NCI-H128 (cell line): ENCODE data around the gene EFHB.
A peak's percentile ranks its signal among the peaks of the same experiment; 100 is the strongest.
"Not testable (repeated sequence)": the region's sequence is repeated elsewhere in the genome, so short reads cannot be mapped to it uniquely, and the experiment has no call there.

ENCODE experiments used
- DNase-seq: peaks from one replicate; lab custom pipeline; 2025; ENCODE audit not compliant: unreplicated experiment; lab: John Stamatoyannopoulos, UW

Gene EFHB

DNA sequence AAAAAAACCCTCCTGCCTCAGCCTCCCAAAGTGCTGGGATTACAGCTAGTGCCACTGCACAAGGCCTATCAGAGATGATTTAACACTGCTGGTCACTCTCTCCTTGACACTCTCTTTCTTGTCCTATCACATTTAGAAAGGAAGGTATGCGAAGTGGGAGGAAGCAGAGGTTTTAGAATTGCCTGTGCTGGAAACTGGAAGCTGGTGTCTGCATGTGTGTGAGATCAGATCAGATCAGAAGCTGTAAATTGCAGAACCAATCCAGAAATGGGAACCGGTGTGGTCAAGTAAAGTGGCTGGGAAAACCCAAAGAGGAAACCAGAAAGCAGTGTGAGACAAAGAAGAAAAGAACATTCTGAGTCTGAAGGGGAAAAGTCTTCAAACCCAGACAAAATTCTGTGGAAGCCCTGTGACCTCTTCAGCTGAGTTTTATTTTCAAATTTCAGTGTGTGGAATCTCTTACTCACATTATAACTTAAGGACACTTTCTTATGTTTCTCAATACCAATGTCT lies 2.8 kb downstream of the EFHB start:
- no peak for DNase-seq

DNA sequence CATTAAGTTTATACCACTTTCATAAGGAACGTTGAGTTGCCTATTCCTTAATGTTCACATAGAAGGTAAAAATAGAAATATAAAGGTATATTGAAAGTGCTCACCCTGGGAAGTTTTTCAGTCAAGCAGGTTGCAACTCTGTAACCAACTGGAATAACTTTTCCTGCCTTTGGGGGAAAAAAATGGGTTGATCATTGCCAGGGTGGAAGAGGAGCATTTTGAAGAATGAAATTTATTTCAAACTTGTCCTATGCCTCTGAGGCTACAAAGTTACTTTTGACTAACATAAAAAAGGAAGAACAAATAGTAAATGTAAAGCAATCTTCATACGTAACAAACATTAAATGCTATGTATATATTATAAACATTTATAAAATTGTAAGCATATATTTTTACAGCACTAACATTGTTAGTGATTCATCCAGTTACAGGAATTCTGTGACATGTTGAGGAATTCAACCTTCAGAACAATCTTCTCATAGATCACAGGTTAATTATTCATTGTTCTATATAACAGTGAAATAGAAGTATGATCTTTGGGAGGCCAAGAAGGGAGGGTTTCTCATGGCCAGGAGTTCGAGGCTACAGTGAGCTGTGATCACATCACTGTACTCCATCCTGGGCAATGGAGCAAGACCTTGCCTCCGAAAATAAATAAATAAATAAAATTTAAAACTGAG lies 13.5 kb downstream of the EFHB start:
- DNase-seq: no peak

DNA sequence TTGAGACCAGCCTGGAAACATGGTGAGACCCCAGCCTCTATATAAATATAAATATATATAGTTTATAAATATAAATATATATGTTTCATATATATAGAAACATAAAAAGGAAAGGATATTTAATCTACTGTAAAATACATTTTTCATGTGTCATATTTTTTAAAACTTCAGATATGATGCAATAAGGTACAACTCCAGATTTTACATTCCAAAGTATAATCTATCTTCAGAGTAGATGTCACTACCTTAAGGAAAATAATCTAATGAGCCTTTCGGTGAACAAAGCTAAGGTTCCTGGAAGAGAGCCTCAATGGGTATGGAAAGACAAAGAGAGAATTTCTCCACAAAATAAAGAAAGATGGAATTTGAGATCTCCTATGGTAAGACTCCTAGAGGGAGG lies 16.9 kb downstream of the EFHB start:
- no peak for DNase-seq

DNA sequence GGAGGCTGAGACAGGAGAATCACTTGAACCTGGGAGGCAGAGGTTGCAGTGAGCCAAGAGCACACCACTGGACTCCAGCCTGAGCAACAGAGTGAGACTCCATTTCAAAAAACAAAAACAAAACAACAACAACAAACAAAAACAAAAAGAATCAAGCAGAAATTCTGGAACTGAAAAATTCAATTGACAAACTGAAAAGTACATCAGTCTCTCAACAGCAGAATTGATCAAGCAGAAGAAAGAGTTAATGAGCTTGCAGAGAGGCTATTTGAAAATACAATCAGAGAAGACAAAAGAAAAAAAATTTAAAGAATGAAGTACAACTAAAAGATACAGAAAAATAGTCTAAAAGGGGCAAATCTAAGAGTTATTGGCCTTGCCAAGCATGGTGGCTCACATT lies 22.6 kb downstream of the EFHB start:
- DNase-seq: no peak

DNA sequence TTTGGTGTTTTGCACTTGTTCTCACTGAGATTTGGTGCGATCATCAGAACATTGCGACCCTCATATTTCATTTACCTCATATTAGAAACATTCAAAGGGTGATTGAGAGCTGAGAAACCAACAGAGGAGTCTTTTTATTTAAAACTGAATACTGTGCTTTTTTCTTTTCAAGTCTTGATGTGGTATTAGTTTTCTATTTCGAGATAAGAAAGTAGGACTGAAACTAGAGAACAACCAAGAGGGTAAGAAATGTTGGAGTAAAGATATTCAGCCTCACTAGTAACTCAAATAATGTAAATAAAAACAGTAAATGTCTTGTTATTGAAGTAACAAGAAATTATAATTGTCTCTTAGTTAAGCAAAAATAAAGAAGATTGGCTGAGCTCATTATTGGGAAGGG lies 26.5 kb downstream of the EFHB start:
- DNase-seq: no peak

DNA sequence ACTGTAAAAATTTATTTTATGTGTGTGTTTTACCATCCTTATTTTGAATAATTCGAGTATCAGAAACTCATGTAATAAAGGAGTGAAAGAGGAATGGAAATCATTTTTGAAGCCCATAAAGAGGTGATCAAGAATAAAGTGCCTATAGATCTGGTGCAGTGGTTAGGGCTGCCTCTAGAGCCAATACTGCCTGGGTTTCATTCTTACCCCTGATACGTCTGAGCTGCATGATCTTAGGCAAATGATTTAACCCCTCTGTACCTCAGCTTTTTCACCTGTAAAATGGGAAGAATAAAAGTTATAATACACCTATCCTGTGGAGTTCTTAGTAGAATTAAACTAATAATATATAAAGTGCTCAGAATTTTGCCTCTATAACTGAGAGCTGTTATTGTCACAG lies 30.4 kb downstream of the EFHB start:
- no peak for DNase-seq

DNA sequence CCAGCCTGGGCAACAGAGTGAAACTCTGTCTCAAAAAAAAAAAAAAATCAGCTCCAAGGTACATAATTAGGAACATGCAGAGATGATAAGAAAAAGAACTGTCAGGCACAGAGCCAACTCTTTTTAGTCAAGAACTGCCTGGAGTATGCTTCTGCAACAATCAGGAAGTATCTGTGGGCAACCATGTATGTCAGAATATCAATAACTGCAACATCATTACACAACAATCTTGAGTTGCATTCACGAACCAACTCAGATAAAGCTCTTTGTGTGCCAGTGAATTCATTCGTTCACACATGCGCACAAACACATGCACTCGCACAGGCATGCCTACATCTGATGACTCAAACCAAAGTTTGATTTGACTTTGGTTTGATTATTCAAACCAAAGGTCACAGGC lies 32.1 kb downstream of the EFHB start:
- no peak for DNase-seq

DNA sequence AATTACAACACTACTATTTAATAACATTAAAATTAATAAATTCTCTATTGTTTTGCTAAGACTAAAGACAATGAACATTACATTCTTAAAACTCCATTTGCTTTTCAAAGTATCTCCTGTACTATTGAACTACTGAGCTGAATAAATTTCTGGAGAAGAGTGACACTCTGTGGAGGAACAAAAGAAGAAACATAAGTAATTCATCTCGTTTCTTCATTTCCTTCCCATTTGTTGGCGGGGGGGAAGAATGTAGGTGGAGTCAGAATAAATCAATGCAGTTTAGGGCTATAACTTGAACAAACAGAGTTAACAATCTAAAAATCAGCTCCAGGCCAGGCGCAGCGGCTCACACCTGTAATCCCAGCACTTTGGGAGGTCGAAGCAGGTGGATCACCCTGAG lies 32.7 kb downstream of the EFHB start:
- DNase-seq: no peak

DNA sequence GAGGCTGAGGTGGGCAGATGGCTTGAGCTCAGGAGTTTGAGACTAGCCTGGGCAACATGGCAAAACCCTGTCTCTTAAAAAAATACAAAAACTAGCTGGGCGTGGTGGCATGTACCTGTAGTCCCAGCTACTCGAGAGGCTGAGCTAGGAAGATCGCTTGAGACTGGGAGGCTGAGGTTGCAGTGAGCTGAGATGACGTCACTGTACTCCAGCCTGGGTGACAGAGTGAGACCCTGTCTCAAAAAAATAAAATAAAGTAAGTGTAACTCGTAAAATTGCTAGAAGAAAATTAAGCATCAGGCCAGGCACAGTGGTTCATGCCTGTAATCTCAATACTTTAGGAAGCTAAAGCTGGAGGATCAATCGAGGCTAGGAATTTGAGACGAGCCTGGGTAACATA lies 34.2 kb downstream of the EFHB start:
- DNase-seq: not testable (repeated sequence)

DNA sequence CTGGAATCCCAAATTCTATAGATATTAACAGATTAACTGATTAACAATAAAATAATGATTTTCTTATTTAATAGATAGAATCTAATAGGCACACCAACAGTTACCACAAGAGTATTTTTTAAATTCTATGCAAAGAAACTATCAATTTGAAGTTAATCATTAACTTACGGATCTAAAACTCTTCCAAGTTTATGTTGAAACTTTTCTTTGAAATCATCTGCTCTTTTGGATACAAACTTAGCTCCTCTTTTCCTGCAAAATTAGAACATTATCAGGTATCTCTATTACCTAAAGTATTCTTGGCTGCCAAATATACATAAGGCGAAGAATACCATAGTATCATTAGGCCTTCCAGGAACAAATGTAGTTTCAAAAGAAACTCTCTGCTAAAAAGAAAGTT lies 34.8 kb downstream of the EFHB start:
- no peak for DNase-seq

DNA sequence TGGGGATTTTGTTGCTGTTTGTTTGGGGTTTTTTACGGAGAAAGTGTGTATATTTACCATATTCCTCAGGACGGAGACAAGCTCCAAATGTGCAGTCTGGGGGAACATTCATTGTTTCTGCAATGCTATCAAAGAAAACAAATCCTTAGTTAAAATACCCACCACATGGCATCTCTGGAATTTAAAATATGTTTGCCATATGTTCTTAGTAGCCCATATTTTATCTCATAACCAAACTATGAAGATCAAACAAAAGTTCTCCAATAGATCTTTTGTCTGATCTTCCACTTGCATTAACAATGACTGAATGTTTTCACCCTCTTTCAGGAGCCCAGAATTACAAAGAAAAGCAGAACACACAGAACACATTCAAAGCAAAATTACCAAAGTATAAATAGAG lies 35.3 kb downstream of the EFHB start:
- DNase-seq: no peak

DNA sequence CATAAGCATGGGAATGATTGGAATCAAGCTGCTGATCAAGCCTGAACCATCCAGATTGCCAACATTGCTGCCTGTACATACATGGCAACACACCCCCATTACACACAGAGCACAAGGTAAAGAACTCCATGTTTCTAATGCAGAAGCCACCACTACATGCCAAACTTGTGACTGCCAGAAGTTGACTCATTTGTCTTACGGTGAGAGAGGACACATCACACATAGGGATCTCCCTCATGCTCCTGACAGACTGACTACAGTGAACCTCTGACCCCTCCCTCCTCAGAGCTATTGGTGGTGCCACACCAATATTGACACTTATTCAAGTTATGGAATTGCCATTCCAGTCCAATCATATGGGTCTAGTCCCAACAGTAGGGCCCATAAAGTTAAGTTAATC lies 42.3 kb downstream of the EFHB start:
- no peak for DNase-seq

DNA sequence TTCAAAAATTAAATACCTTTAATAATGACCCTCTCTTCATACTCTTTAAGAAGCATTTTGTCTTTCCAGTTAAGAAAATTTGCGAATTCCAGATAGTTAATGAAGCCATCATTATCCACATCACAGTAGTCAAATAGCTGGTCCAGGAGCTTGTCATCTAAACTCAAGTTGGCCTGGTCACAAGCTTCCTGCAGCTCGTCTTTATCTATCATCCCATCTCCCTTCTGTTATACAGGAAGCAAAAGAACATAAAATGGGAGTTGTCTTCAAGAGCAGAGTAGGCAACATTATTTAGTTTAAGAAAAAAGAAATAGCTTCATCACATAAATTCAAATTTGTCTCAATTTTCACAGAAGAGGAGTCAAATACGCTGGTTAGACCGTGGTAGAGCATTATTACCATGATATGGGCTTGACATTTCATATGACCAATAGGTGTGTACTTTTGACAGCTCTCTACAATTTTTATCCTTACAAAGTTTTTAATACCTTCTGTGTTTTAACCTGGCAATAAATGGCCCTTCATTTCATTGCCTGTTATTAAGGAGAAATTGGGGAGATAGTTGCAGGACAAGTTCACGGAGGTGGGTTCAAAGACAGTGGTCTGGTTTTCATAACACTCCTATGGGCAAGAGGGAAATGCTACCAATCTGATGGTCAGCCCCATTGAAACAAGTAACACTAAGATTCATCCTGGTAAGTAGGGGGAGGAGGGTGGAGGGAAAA lies 45.4 kb downstream of the EFHB start:
- no peak for DNase-seq

DNA sequence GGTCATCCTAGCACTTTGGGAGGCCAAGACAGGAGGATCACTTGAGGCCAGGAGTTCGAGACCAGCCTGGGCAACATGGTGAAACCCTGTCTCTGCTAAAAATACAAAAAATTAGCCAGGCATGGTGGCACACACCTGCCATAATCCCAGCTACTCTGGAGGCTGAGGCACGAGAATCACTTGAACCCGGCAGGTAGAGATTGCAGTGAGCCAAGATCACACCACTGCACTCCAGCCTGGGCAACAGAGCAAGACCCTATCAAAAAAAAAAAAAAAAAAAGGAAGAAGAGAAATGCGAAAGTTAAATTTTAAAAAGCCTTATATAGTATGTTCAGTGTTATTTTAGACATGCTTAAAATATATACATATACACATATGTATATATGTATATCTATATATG lies 46.9 kb downstream of the EFHB start:
- DNase-seq: not testable (repeated sequence)

DNA sequence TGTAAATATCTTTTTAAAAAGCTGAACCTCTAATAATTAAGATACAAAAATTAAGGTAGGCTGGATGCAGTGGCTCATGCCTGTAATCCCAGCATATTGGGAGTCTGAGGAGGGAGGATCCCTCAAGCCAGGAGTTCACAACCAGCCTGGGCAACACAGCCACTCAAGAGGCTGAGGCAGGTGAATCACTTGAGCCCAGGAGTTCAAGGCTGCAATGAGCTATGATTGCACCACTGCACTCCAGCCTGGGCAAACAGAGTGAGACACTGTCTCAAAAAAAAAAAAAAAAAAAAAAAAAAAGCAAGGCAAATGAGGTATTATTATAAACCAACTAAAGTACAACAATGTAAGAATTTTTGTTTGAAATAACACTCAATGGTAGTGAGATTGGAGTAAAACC lies 47.6 kb downstream of the EFHB start:
- DNase-seq: no peak

DNA sequence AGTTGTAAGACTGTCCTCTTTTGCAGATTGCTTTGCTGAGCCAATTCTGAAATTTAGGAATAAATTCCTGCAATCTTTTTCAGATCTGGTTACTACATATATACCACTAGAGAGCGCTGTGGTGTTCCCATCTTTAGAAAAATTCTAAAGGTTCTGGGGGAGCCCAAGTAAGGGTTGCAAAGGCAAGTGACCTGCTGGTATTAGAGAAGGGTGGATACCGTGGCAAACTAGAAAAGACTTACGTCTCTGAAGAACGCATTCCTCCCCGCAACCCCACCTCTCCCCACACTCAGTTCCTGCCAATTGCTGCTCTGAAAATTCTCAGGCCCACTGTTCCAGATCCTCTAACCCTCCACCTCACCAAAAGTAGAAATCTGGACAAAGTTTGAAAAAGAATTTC lies 48.5 kb downstream of the EFHB start:
- no peak for DNase-seq

DNA sequence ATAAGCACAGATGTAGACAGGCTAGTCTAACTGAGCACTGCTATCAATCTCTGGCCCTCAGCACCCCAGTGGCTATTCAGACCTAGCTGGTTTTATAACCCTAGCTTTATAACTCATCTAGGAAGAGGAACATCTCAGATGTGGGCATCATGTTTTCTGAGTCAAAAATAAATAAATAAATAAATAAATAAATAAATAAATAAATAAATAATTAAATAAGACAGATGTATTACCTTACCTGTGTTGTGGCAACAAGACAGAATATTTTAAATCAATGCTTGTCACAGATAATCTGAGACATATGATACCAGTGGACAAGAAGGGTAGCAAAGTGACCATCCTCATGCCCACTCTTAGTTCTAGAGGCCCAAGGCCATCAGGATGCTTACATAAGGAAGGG lies 52.2 kb downstream of the EFHB start:
- DNase-seq: no peak

DNA sequence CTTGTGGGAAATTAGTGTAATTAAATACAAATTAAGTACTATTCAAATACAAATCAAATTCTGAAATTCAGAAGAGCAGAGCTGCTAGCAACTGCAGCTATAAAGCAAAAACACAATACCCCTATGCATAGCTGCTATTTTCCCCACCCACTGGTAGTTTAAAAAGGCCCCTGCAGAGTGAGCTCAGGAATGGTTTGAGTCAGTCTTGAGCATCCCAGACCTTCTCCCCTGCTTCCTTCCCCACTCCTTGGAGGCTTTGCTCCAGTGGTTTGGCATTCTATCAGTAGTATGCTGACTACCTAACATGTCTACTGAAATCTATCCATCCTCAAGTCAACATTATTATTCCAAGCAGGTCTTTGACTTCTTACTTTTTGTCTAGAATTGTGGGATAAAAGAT lies 53.0 kb downstream of the EFHB start:
- no peak for DNase-seq

DNA sequence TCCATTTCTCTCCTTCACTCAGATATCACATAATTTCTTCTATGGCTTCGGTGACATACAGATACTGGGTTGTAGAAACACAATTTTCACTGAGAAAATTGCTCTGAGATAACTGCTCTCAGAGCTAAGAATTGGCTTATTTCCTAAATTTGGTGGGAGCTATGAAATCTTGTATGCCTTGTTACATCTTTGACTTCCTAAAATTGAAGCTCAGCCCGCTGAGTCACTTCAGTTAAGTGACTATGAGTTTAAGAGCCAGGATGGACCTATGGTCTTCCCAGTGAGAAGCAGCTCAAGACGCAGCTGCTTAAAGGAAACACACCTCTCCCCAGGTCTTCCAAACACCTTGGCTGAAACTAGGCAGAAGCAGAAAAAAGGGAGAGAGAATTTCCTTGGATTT lies 56.4 kb downstream of the EFHB start:
- no peak for DNase-seq

DNA sequence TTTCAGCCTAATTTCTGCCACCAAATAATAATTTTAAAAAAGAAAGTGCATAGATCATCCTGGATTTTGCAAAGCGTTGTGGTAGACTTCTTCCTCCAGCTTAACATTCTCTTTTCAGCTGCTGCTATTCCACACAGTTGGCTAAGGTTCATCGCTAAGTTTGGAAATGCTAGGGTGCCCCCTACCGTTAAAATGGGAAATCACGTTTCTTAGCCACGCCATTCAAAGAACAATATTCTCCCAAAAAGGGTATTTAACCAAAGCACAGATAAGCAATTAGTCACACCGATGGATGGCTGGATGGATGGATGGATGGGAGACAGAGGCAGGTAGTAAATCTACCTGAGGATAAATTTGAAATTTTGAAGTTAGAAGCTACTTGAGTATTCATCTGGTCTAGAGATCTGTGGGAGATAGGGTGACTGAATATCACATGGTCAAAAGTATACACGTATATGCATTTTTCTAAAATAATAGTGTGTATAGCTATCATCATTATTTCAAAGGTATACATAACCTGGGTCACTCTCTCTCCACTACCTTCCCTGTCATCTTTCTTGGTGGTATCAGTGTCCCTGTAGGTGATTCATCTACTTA lies 67.2 kb downstream of the EFHB start:
- peak; percentile 9 for DNase-seq

DNA sequence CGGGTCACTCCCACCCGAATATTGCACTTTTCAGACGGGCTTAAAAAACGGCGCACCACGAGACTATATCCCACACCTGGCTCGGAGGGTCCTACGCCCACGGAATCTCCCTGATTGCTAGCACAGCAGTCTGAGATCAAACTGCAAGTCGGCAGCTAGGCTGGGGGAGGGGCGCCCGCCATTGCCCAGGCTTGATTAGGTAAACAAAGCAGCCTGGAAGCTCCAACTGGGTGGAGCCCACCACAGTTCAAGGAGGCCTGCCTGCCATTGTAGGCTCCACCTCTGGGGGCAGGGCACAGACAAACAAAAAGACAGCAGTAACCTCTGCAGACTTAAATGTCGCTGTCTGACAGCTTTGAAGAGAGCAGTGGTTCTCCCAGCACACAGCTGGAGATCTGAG lies 78.7 kb downstream of the EFHB start:
- DNase-seq: not testable (repeated sequence)

DNA sequence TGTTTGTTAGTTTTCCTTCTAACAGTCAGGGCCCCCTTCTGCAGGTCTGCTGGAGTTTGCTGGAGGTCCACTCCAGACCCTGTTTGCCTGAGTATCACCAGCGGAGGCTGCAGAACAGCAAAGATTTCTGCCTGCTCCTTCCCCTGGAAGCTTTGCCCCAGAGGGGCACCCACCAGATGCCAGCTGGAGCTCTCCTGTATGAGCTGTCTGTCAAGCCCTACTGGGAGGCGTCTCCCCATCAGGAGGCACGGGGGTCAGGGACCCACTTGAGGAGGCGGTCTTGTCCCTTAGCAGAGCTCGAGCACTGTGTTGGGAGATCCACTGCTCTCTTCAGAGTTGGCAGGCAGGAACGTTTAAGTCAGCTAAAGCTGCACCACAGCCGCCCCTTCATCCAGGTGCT lies 87.4 kb downstream of the EFHB start:
- not testable (repeated sequence) for DNase-seq
